H9 (cell line): ENCODE measurements around the gene PLEKHA7. TPM values are rescaled to one million over a fixed set of nuclear protein-coding genes. Genes with fewer than 3 reads are reported as not detected.

ENCODE experiments used
- DNase-seq: peaks from one replicate; pipeline ENCODE4 v3.0.0-alpha.2; 2017
- H2AFZ ChIP-seq: one replicate; pipeline ENCODE4 v1.6.1; 2013; ENCODE audit warnings: mild to moderate bottlenecking, low read length, control low read depth, moderate library complexity
- H2AK5ac ChIP-seq: 2 replicates; pipeline ENCODE4 v1.6.1; 2013; ENCODE audit warnings: low read length, control low read depth, mixed read lengths; ENCODE audit not compliant: insufficient read length
- H2BK120ac ChIP-seq: one replicate; pipeline ENCODE4 v1.6.1; 2013; ENCODE audit warnings: low read depth, mild to moderate bottlenecking, low read length, control low read depth, inconsistent platforms; ENCODE audit not compliant: poor library complexity, severe bottlenecking
- H2BK12ac ChIP-seq: 2 replicates; pipeline ENCODE4 v1.6.1; 2013; ENCODE audit warnings: low read length, control low read depth, mixed read lengths, low read depth; ENCODE audit not compliant: insufficient read length
- H2BK15ac ChIP-seq: 2 replicates; pipeline ENCODE4 v1.6.1; 2013; ENCODE audit warnings: low read depth, low read length, control low read depth
- H2BK20ac ChIP-seq: one replicate; pipeline ENCODE4 v1.6.1; 2013; ENCODE audit warnings: low read depth, mild to moderate bottlenecking, low read length, control low read depth, inconsistent platforms; ENCODE audit not compliant: poor library complexity, severe bottlenecking
- H2BK5ac ChIP-seq: 2 replicates; pipeline ENCODE4 v1.6.1; 2013; ENCODE audit warnings: low read length, control low read depth, mixed read lengths; ENCODE audit not compliant: insufficient read length
- H3K14ac ChIP-seq: 2 replicates; pipeline ENCODE4 v1.6.1; 2013; ENCODE audit warnings: low read length, control low read depth; ENCODE audit not compliant: insufficient read depth
- H3K18ac ChIP-seq: 2 replicates; pipeline ENCODE4 v1.6.1; 2013; ENCODE audit warnings: low read depth, mild to moderate bottlenecking, mixed read lengths, low read length, control low read depth; ENCODE audit not compliant: insufficient read length
- H3K23ac ChIP-seq: 2 replicates; pipeline ENCODE4 v1.6.1; 2013; ENCODE audit warnings: low read length, control low read depth, mixed read lengths, low read depth; ENCODE audit not compliant: insufficient read length
- H3K23me2 ChIP-seq: 2 replicates; pipeline ENCODE4 v1.6.1; 2013; ENCODE audit warnings: low read depth, mild to moderate bottlenecking, mixed read lengths, low read length, control low read depth; ENCODE audit not compliant: insufficient read length, poor library complexity, severe bottlenecking
- H3K27ac ChIP-seq: 2 replicates; pipeline ENCODE4 v1.5.1; 2013; ENCODE audit warnings: low read length, control low read depth, mixed read lengths, low read depth; ENCODE audit not compliant: insufficient read length
- H3K27me3 ChIP-seq: 2 replicates; pipeline ENCODE4 v1.6.1; 2013; ENCODE audit warnings: low read length, control low read depth, inconsistent platforms; ENCODE audit not compliant: insufficient read depth
- H3K4ac ChIP-seq: 2 replicates; pipeline ENCODE4 v1.6.1; 2013; ENCODE audit warnings: low read depth, mild to moderate bottlenecking, control low read depth, inconsistent platforms, low read length, moderate library complexity
- H3K4me1 ChIP-seq: 2 replicates; pipeline ENCODE4 v1.6.1; 2013; ENCODE audit warnings: low read length, control low read depth, inconsistent platforms; ENCODE audit not compliant: insufficient read depth
- H3K4me2 ChIP-seq: 2 replicates; pipeline ENCODE4 v1.6.1; 2013; ENCODE audit warnings: low read length, control low read depth, mixed read lengths; ENCODE audit not compliant: insufficient read length, insufficient read depth
- H3K56ac ChIP-seq: 2 replicates; pipeline ENCODE4 v1.6.1; 2013; ENCODE audit warnings: low read depth, mild to moderate bottlenecking, mixed read lengths, low read length, control low read depth; ENCODE audit not compliant: insufficient read length
- H3K79me1 ChIP-seq: 2 replicates; pipeline ENCODE4 v1.6.1; 2013; ENCODE audit warnings: low read depth, mild to moderate bottlenecking, moderate library complexity, low read length, control low read depth, inconsistent platforms; ENCODE audit not compliant: insufficient read depth, poor library complexity, severe bottlenecking
- H3K79me2 ChIP-seq: 2 replicates; pipeline ENCODE4 v1.6.1; 2013; ENCODE audit warnings: low read length, control low read depth, inconsistent platforms; ENCODE audit not compliant: insufficient read depth
- H3K9ac ChIP-seq: 2 replicates; pipeline ENCODE4 v1.6.1; 2013; ENCODE audit warnings: low read length, control low read depth, mixed read lengths; ENCODE audit not compliant: insufficient read length; ENCODE audit errors: extremely low read depth
- H3K9me3 ChIP-seq: one replicate; pipeline ENCODE4 v1.6.1; 2013; ENCODE audit warnings: low read depth, low read length, inconsistent platforms; ENCODE audit not compliant: control insufficient read depth
- H3T11ph ChIP-seq: one replicate; pipeline ENCODE4 v1.6.1; 2013; ENCODE audit warnings: mild to moderate bottlenecking, low read length, control low read depth, inconsistent platforms
- H4K20me1 ChIP-seq: one replicate; pipeline ENCODE4 v1.6.1; 2013; ENCODE audit not compliant: control insufficient read depth, insufficient read length, insufficient read depth
- H4K5ac ChIP-seq: 2 replicates; pipeline ENCODE4 v1.6.1; 2013; ENCODE audit warnings: low read depth, mild to moderate bottlenecking, mixed read lengths, low read length, control low read depth; ENCODE audit not compliant: insufficient read length
- H4K8ac ChIP-seq: replicated peaks from 2 replicates; pipeline ENCODE4 v1.6.1; 2013; ENCODE audit warnings: low read length, control low read depth, mixed read lengths, low read depth; ENCODE audit not compliant: insufficient read length
- H4K91ac ChIP-seq: 2 replicates; pipeline ENCODE4 v1.6.1; 2013; ENCODE audit warnings: low read depth, mild to moderate bottlenecking, moderate library complexity, mixed read lengths, low read length, control low read depth; ENCODE audit not compliant: insufficient read length
- H3K27ac Mint-ChIP-seq, 3 experiments: 2 replicates in 2 of 3; 3 replicates in 1 of 3; pipeline ENCODE4 v1.8.0; 2020 to 2021; ENCODE audit warnings: mixed read lengths in 3 of 3, mild to moderate bottlenecking in 1 of 3, moderate library complexity in 1 of 3
- H3K27me3 Mint-ChIP-seq: 2 replicates; pipeline ENCODE4 v1.8.0; 2021; ENCODE audit warnings: low read depth, mild to moderate bottlenecking, moderate library complexity, mixed read lengths
- H3K36me3 Mint-ChIP-seq, 3 experiments: 2 replicates in 2 of 3; 3 replicates in 1 of 3; pipeline ENCODE4 v1.8.0; 2020 to 2021; ENCODE audit warnings: low read depth in 3 of 3, mixed read lengths in 3 of 3; ENCODE audit not compliant: insufficient read depth in 1 of 3
- H3K4me1 Mint-ChIP-seq, 2 experiments: 2 replicates each; pipeline ENCODE4 v1.8.0; 2020; ENCODE audit warnings: mixed read lengths in 2 of 2
- H3K4me3 Mint-ChIP-seq, 2 experiments: 2 replicates in 1 of 2; 3 replicates in 1 of 2; pipeline ENCODE4 v1.8.0; 2020 to 2021; ENCODE audit warnings: mild to moderate bottlenecking in 2 of 2, mixed read lengths in 2 of 2, moderate library complexity in 1 of 2
- H3K9me3 Mint-ChIP-seq, 2 experiments: 2 replicates in 1 of 2; 3 replicates in 1 of 2; pipeline ENCODE4 v1.8.0; 2020; ENCODE audit warnings: mild to moderate bottlenecking in 2 of 2, mixed read lengths in 2 of 2, moderate library complexity in 1 of 2
- WGBS: extraction: QIAGEN DNeasy Blood & Tissue Kit; methylation state at CpG from one replicate; pipeline ENCODE4 v1.1.7; 2013; ENCODE audit warnings: missing lambda C conversion rate, low lambda C conversion rate, mixed read lengths; ENCODE audit not compliant: insufficient read length; ENCODE audit errors: extremely low coverage; 5-methylcytosine and 5-hydroxymethylcytosine counted together
- total RNA-seq: library from RNA; stranded (reverse); gene quantifications from 2 replicates; pipeline ENCODE4 v1.2.1, GENCODE V29; 2021
- TF ChIP-seq, protein P1 (sequence below): fragments of 200-600 bp; sonication (generic); conservative IDR thresholded peaks from 3 replicates; pipeline ENCODE4 v1.8.0; 2021; ENCODE audit warnings: antibody characterized with exemption, mild to moderate bottlenecking

PLEKHA7 gene
- total RNA-seq, 1 experiment from 2014 or later: 21.0 TPM

DNA sequence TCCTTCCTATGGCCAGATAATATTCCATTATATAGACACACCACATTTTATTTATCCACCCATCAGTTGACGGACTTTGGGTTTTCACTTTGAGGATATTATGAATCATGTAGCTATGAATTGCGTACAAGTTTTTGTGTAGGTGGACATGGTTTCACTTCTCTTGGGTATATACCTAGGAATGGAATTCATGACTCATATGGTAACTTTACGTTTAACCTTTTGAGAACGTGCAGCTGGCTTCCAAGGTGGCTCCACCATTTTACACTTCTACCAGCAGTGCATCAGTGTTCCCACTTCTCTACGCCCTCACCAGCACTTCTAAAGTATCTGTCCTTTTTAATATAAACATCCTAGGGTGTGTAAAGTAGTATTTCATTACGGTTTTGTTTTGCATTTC is 112.0 kb downstream of the PLEKHA7 start:
- peaks cover 3% of the 10 kb centered on the region for H3K4me1 ChIP-seq
- no peak overlapping the region for H3K4ac ChIP-seq
- H4K5ac ChIP-seq: no peak overlapping the region
- H3K27ac ChIP-seq: no peak overlapping the region
- no peaks in the 10 kb centered on the region for H3K79me2 ChIP-seq
- no peak overlapping the region for H4K91ac ChIP-seq
- H4K8ac ChIP-seq: no peak overlapping the region
- Mint-ChIP-seq H3K27ac (no peak overlapping the region; a peak in 1 of 7 replicates), H3K4me1 (peaks cover 27 to 41% of the 10 kb centered on the region in 2 experiments), H3K4me3 (no peak overlapping the region), H3K27me3 (peaks cover 3% of the 10 kb centered on the region), H3K36me3 (peaks cover 3 to 5% (median 3%) of the 10 kb centered on the region in 3 experiments; a peak in 5 of 7 replicates), H3K9me3 (peaks cover 4 to 5% of the 10 kb centered on the region in 2 experiments)
- no peak overlapping the region for H3T11ph ChIP-seq
- TF ChIP-seq, protein P1, sequence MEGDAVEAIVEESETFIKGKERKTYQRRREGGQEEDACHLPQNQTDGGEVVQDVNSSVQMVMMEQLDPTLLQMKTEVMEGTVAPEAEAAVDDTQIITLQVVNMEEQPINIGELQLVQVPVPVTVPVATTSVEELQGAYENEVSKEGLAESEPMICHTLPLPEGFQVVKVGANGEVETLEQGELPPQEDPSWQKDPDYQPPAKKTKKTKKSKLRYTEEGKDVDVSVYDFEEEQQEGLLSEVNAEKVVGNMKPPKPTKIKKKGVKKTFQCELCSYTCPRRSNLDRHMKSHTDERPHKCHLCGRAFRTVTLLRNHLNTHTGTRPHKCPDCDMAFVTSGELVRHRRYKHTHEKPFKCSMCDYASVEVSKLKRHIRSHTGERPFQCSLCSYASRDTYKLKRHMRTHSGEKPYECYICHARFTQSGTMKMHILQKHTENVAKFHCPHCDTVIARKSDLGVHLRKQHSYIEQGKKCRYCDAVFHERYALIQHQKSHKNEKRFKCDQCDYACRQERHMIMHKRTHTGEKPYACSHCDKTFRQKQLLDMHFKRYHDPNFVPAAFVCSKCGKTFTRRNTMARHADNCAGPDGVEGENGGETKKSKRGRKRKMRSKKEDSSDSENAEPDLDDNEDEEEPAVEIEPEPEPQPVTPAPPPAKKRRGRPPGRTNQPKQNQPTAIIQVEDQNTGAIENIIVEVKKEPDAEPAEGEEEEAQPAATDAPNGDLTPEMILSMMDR: no peak
- no peak overlapping the region for H2BK5ac ChIP-seq
- no CpG with 5 or more reads among the region's 6 CpGs for WGBS
- no peak overlapping the region for H2AK5ac ChIP-seq
- no peak overlapping the region for H3K18ac ChIP-seq
- no peaks in the 10 kb centered on the region for H3K79me1 ChIP-seq
- no peak overlapping the region for H2BK12ac ChIP-seq
- H3K56ac ChIP-seq: no peak overlapping the region
- H3K23me2 ChIP-seq: no peaks in the 10 kb centered on the region
- H4K20me1 ChIP-seq: no peaks in the 10 kb centered on the region
- H3K23ac ChIP-seq: no peak overlapping the region
- no peak overlapping the region for H2BK20ac ChIP-seq
- no peak overlapping the region for H3K4me2 ChIP-seq
- no peak overlapping the region for H2AFZ ChIP-seq
- H3K27me3 ChIP-seq: no peaks in the 10 kb centered on the region
- H3K9ac ChIP-seq: no peak overlapping the region
- no peaks in the 10 kb centered on the region for H3K9me3 ChIP-seq
- DNase-seq: no peak
- no peak overlapping the region for H2BK15ac ChIP-seq
- H2BK120ac ChIP-seq: no peak overlapping the region
- no peak overlapping the region for H3K14ac ChIP-seq
